NCI-H2196 treated with DMSO at 0.1 percent for 48 hours (cell line): ENCODE results near the gene USP13.

Experiments used
- DNase-seq: peaks from one replicate; lab custom pipeline; 2025; ENCODE audit not compliant: unreplicated experiment; lab: John Stamatoyannopoulos, UW

Gene USP13

GRCh38 chr3:179731544-179731943, 78.7 kb downstream of the USP13 start:
- DNase-seq: no peak

- DNase-seq: no peak
Measured at GRCh38 chr3:179732661-179733348, 80.0 kb downstream of the USP13 start.

GRCh38 chr3:179733797-179734196, 81.0 kb downstream of the USP13 start:
- DNase-seq: no peak

GRCh38 chr3:179734497-179735281, 81.8 kb downstream of the USP13 start:
- DNase-seq: no peak

- DNase-seq: no peak
Measured at GRCh38 chr3:179735321-179735720, 82.5 kb downstream of the USP13 start.

- DNase-seq: no peak
Measured at GRCh38 chr3:179738998-179739397, 86.2 kb downstream of the USP13 start.

- DNase-seq: no peak
Measured at GRCh38 chr3:179739816-179740594, 87.2 kb downstream of the USP13 start.

GRCh38 chr3:179743913-179744312, 91.1 kb downstream of the USP13 start:
- no peak for DNase-seq

GRCh38 chr3:179744667-179745066, 91.8 kb downstream of the USP13 start:
- DNase-seq: no peak

GRCh38 chr3:179745079-179745478, 92.2 kb downstream of the USP13 start:
- DNase-seq: no peak

- no peak for DNase-seq
Measured at GRCh38 chr3:179745716-179746115, 92.9 kb downstream of the USP13 start.

GRCh38 chr3:179750720-179751328, 98.0 kb downstream of the USP13 start:
- peak; percentile 52 for DNase-seq

- no peak for DNase-seq
Measured at GRCh38 chr3:179760944-179761343, 108.1 kb downstream of the USP13 start.

GRCh38 chr3:179765396-179765795, 112.6 kb downstream of the USP13 start:
- DNase-seq: no peak

GRCh38 chr3:179766416-179767133, 113.7 kb downstream of the USP13 start:
- no peak for DNase-seq

GRCh38 chr3:179768080-179768479, 115.2 kb downstream of the USP13 start:
- no peak for DNase-seq

GRCh38 chr3:179769411-179770247, 116.8 kb downstream of the USP13 start:
- DNase-seq: no peak

- DNase-seq: no peak
Measured at GRCh38 chr3:179771797-179772196, 119.0 kb downstream of the USP13 start.

- DNase-seq: no peak
Measured at GRCh38 chr3:179772297-179772696, 119.5 kb downstream of the USP13 start.
